HG03135 (cell line): ENCODE measurements around the gene EGLN1.
"Not testable (repeated sequence)": the region's sequence is repeated elsewhere in the genome, so short reads cannot be mapped to it uniquely, and the experiment has no call there.

Experiments used
- ATAC-seq: cut with Tn5 transposase; IDR thresholded peaks from one replicate; pipeline ENCODE4 v1.9.1; 2021; ENCODE audit warnings: mild to moderate bottlenecking, moderate library complexity; ENCODE audit not compliant: unreplicated experiment

The EGLN1 gene

GRCh38 chr1:231369282-231369681 is 52.8 kb downstream of the EGLN1 start:
- no peak for ATAC-seq

- ATAC-seq = no peak
Measured at GRCh38 chr1:231364192-231364591, 57.9 kb downstream of the EGLN1 start.

GRCh38 chr1:231363624-231364023 is 58.5 kb downstream of the EGLN1 start:
- ATAC-seq = no peak

GRCh38 chr1:231362325-231362724 is 59.8 kb downstream of the EGLN1 start:
- no peak for ATAC-seq

- no peak for ATAC-seq
Measured at GRCh38 chr1:231359113-231359512, 63.0 kb downstream of the EGLN1 start.

GRCh38 chr1:231357831-231358354 is 64.2 kb downstream of the EGLN1 start:
- peak; percentile 81 for ATAC-seq

GRCh38 chr1:231357187-231357772 is 64.8 kb downstream of the EGLN1 start:
- no peak for ATAC-seq

GRCh38 chr1:231355171-231355570 is 66.9 kb downstream of the EGLN1 start:
- no peak for ATAC-seq

- ATAC-seq = no peak
Measured at GRCh38 chr1:231354330-231355020, 67.6 kb downstream of the EGLN1 start.

- ATAC-seq = no peak
Measured at GRCh38 chr1:231353086-231353485, 69.0 kb downstream of the EGLN1 start.

- ATAC-seq = no peak
Measured at GRCh38 chr1:231351816-231352215, 70.3 kb downstream of the EGLN1 start.

GRCh38 chr1:231348856-231349255 is 73.2 kb downstream of the EGLN1 start:
- ATAC-seq = not testable (repeated sequence)

GRCh38 chr1:231348442-231348841 is 73.6 kb downstream of the EGLN1 start:
- ATAC-seq = no peak

- ATAC-seq = no peak
Measured at GRCh38 chr1:231347961-231348360, 74.1 kb downstream of the EGLN1 start.

- ATAC-seq = no peak
Measured at GRCh38 chr1:231340328-231341013, 81.6 kb downstream of the EGLN1 start.

- ATAC-seq = peak; percentile 9
Measured at GRCh38 chr1:231338270-231339128, 83.6 kb downstream of the EGLN1 start, which contains the start of gene SPRTN. SPRTN (plus strand) TSS chr1:231338293; CDS start chr1:231338384, 91 bp downstream.

GRCh38 chr1:231337472-231338269 is 84.4 kb downstream of the EGLN1 start, which contains the start of gene EXOC8:
EXOC8 (minus strand) TSS chr1:231337852; CDS start chr1:231337745, 107 bp downstream.
- ATAC-seq = peak; percentile 70

GRCh38 chr1:231337043-231337471 is 85.0 kb downstream of the EGLN1 start:
- ATAC-seq = peak; percentile 13

GRCh38 chr1:231335663-231336602 is 86.2 kb downstream of the EGLN1 start:
- no peak for ATAC-seq
